Brain microvascular endothelial cell (primary cell): ENCODE results near the gene LYZ.
"Not testable (repeated sequence)": the region's sequence is repeated elsewhere in the genome, so short reads cannot be mapped to it uniquely, and the experiment has no call there.

ENCODE experiments used
- DNase-seq: peaks from one replicate; pipeline ENCODE4 v3.0.0-alpha.2; 2020
- H3K27ac ChIP-seq: fragments of 250-450 bp; sonication (Bioruptor Pico); 2 replicates; pipeline ENCODE4 v1.5.1; 2020; ENCODE audit warnings: mild to moderate bottlenecking, moderate library complexity
- H3K27me3 ChIP-seq: fragments of 250-450 bp; sonication (Bioruptor Pico); replicated peaks from 2 replicates; pipeline ENCODE4 v1.5.1; 2020; ENCODE audit warnings: mild to moderate bottlenecking
- H3K36me3 ChIP-seq: fragments of 250-450 bp; sonication (Bioruptor Pico); replicated peaks from 2 replicates; pipeline ENCODE4 v1.5.1; 2020; ENCODE audit warnings: mild to moderate bottlenecking
- H3K4me3 ChIP-seq: 2 replicates; pipeline ENCODE4 v1.5.1; 2011; ENCODE audit warnings: low read depth, mild to moderate bottlenecking, control low read depth, low read length, moderate library complexity
- CTCF ChIP-seq: IDR thresholded peaks from 2 replicates; pipeline ENCODE4 v1.5.1; 2011; ENCODE audit warnings: low read depth, mild to moderate bottlenecking, moderate library complexity, low read length, control low read depth, inconsistent platforms; ENCODE audit errors: missing control alignments
- in situ Hi-C: cut with HindIII; loops from 2 replicates; pipeline ENCODE4 v1.10.0; 2017; ENCODE audit warnings: low sequenced_read_pairs, low pct_ligation_motif_present

LYZ gene

GRCh38 chr12:69348162-69348938 lies at the start of gene LYZ:
Gene LYZ, plus strand, starts transcription at chr12:69348381. Its CDS starts 28 bp downstream, at chr12:69348409.
- H3K27ac ChIP-seq = no peak within 1 kb of the TSS
- no peak for TF ChIP-seq CTCF
- no peaks in the 10 kb centered on the region for H3K27me3 ChIP-seq
- H3K36me3 ChIP-seq = no peaks in the 10 kb centered on the region
- no peak for DNase-seq
- in situ Hi-C loops = no loop called here
- no peak within 1 kb of the TSS for H3K4me3 ChIP-seq

GRCh38 chr12:69298947-69299346 lies 49.2 kb upstream of the LYZ start:
- no peak for DNase-seq
- TF ChIP-seq CTCF = no peak
- H3K27ac ChIP-seq = no peak overlapping the region
- no peaks in the 10 kb centered on the region for H3K36me3 ChIP-seq
- in situ Hi-C loops = no loop called here
- no peaks in the 10 kb centered on the region for H3K27me3 ChIP-seq
- H3K4me3 ChIP-seq = no peak overlapping the region

DNA sequence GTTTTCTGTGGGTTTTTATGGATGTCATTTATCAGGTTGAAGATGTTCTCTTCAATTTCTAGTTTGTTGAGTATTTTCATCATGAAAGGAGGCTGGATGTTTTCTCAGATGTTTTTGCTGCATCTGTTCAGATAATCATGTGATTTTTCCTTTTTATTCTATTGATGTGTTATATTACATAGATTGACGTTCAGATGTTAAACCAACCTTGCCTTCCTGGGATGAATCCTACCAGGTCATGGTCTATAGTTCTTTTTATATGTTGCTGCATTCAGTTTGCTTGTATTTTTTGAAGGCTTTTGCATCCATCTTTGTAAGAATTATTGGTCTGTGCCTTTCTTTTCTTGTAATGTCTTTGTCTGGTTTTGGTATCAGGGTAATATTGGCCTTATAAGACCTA lies 43.9 kb upstream of the LYZ start:
- no peaks in the 10 kb centered on the region for H3K27me3 ChIP-seq
- H3K27ac ChIP-seq = no peak overlapping the region
- TF ChIP-seq CTCF = no peak
- in situ Hi-C loops = no loop called here
- no peak for DNase-seq
- no peak overlapping the region for H3K4me3 ChIP-seq
- H3K36me3 ChIP-seq = no peaks in the 10 kb centered on the region

- no peak for TF ChIP-seq CTCF
- Histone ChIP-seq H3K27me3 (no peaks in the 10 kb centered on the region), H3K27ac (no peak overlapping the region), H3K4me3 (no peak overlapping the region), H3K36me3 (no peaks in the 10 kb centered on the region)
- in situ Hi-C loops = no loop called here
- peak; percentile 13 for DNase-seq
Observed at GRCh38 chr12:69309461-69309860, 38.7 kb upstream of the LYZ start.

DNA sequence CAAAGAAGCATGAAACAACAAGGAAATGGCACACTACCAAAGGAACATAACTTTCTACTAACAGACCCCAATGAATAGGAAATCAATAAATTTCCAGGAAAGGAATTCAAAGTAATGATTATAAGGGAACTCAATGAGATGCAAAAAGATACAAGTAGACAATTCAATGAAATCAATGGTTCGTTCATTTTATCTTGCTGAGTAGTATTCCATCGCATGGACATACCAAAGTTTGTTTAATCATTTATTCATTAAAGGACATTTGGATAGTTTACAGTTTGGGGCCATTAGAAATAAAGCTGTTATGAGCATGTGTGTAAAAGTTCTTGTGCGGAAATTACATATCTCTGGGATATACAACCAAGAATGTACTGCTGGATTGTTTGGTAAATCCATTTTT lies 35.0 kb upstream of the LYZ start:
- no peak for DNase-seq
- no peaks in the 10 kb centered on the region for H3K36me3 ChIP-seq
- H3K27ac ChIP-seq = no peak overlapping the region
- no peak overlapping the region for H3K4me3 ChIP-seq
- in situ Hi-C loops = no loop called here
- no peaks in the 10 kb centered on the region for H3K27me3 ChIP-seq
- TF ChIP-seq CTCF = no peak

DNA sequence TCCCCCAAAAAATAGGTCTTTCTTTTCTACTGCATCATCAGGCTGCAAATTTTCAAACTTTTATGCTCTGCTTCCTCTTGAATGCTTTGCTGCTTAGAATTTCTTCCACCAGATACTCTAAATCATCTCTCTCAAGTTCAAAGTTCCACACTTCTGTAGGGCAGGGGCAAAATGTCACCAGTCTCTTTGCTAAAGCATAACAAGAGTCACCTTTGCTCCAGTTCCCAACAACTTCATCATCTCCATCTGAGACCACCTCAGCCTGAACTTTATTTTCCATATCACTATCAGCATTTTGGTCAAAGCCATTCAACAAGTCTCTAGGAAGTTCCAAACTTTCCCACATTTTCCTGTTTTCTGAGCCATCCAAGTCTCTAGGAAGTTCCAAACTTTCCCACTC lies 31.4 kb upstream of the LYZ start:
- H3K27ac ChIP-seq, DNase-seq, H3K27me3 ChIP-seq, in situ Hi-C loops, H3K36me3 ChIP-seq, H3K4me3 ChIP-seq: not testable (repeated sequence)

DNA sequence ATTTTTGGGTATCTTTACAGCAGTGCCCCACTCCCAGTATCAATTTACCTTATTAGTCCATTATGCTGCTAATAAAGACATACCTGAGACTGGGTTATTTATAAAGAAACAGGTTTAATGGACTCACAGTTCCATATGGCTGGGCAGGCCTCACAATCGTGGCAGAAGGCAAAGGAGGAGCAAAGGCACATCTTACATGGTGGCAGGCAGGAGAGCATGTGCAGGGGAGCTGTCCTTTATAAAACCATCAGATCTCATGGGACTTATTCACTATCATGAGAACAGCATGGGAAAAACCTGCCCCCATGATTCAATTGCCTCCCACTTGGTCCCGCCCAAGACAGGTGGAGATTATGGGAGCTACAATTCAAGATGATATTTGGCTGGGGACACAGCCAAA lies 30.9 kb upstream of the LYZ start:
- H3K27me3 ChIP-seq, H3K36me3 ChIP-seq, DNase-seq, in situ Hi-C loops, H3K27ac ChIP-seq, H3K4me3 ChIP-seq: not testable (repeated sequence)
